ENCODE results near the gene IFFO2.

Gene IFFO2

GRCh38 chr1:18970762-18971161 lies 14.3 kb upstream of the IFFO2 start:
- no peak for DNase-seq

- DNase-seq = no peak
Observed at GRCh38 chr1:18970358-18970757, 13.9 kb upstream of the IFFO2 start.

- no peak for DNase-seq
Observed at GRCh38 chr1:18967066-18967690, 10.7 kb upstream of the IFFO2 start.

- DNase-seq = no peak
Observed at GRCh38 chr1:18965206-18966173, 9.0 kb upstream of the IFFO2 start.

GRCh38 chr1:18963968-18964367 lies 7.5 kb upstream of the IFFO2 start:
- DNase-seq = no peak

GRCh38 chr1:18962855-18963737 lies 6.6 kb upstream of the IFFO2 start:
- DNase-seq = no peak

GRCh38 chr1:18962121-18962721 lies 5.7 kb upstream of the IFFO2 start:
- DNase-seq = no peak

GRCh38 chr1:18960821-18961220 lies 4.3 kb upstream of the IFFO2 start:
- no peak for DNase-seq

- DNase-seq = no peak
Observed at GRCh38 chr1:18960409-18960808, 3.9 kb upstream of the IFFO2 start.

- DNase-seq = no peak
Observed at GRCh38 chr1:18959591-18959990, 3.1 kb upstream of the IFFO2 start.

- no peak for DNase-seq
Observed at GRCh38 chr1:18957532-18958300, 1.2 kb upstream of the IFFO2 start.

GRCh38 chr1:18957136-18957521 lies 653 bp upstream of the IFFO2 start:
- no peak for DNase-seq

GRCh38 chr1:18955441-18956192 lies 859 bp downstream of the IFFO2 start:
- peak; percentile 12 for DNase-seq

GRCh38 chr1:18955131-18955440 lies 1.4 kb downstream of the IFFO2 start:
- no peak for DNase-seq

- no peak for DNase-seq
Observed at GRCh38 chr1:18954270-18955071, 2.0 kb downstream of the IFFO2 start.

GRCh38 chr1:18953731-18954231 lies 2.7 kb downstream of the IFFO2 start:
- DNase-seq = no peak

- DNase-seq = no peak
Observed at GRCh38 chr1:18951818-18952391, 4.6 kb downstream of the IFFO2 start.

- no peak for DNase-seq
Observed at GRCh38 chr1:18951416-18951815, 5.1 kb downstream of the IFFO2 start.

GRCh38 chr1:18950401-18951026 lies 6.0 kb downstream of the IFFO2 start:
- DNase-seq = no peak
